K562 (cell line): ENCODE measurements around the gene CACNA1S.

ENCODE experiments used
- C11orf30 ChIP-seq: fragments of 450-650 bp; IDR thresholded peaks from 2 replicates; pipeline ENCODE4 v1.6.1; 2016; ENCODE audit warnings: low read depth, mild to moderate bottlenecking
- NONO ChIP-seq, 2 experiments: fragments of 200-400 bp in 1 of 2; fragments of 450-650 bp in 1 of 2; formaldehyde crosslinking in 1 of 2; IDR thresholded peaks; 2 replicates each; pipeline ENCODE4 v1.6.1; 2017; ENCODE audit warnings: low read depth in 2 of 2, mild to moderate bottlenecking in 2 of 2, moderate library complexity in 2 of 2, low read length in 1 of 2
- PCBP1 ChIP-seq: fragments of 200-400 bp; formaldehyde crosslinking; IDR thresholded peaks from 2 replicates; pipeline ENCODE4 v1.6.1; 2018; ENCODE audit warnings: mild to moderate bottlenecking, low read depth, low read length; ENCODE audit not compliant: poor library complexity, severe bottlenecking
- POLR2A ChIP-seq: fragments of 450-650 bp; conservative IDR thresholded peaks from 2 replicates; pipeline ENCODE4 v1.6.1; 2016
- TCF3 ChIP-seq: sonication (generic); formaldehyde crosslinking; IDR thresholded peaks from 2 replicates; pipeline ENCODE4 v1.4.0; 2020; ENCODE audit warnings: mild to moderate bottlenecking, missing genetic modification reagents
- ZNF174 ChIP-seq: fragments of 250-450 bp; sonication (Bioruptor Pico); IDR thresholded peaks from 2 replicates; pipeline ENCODE4 v1.4.0; 2020; ENCODE audit warnings: mild to moderate bottlenecking
- TF ChIP-seq, protein P1 (sequence below): sonication (generic); formaldehyde crosslinking; IDR thresholded peaks from 2 replicates; pipeline ENCODE4 v1.9.0; 2022; ENCODE audit warnings: mild to moderate bottlenecking, missing genetic modification reagents
- TF ChIP-seq, protein P2 (sequence below), 3 experiments: IDR thresholded peaks in 2 of 3; conservative IDR thresholded peaks in 1 of 3; 2 replicates each; pipeline ENCODE4 v1.5.1; 2011 to 2012; ENCODE audit warnings: low read length in 3 of 3, mild to moderate bottlenecking in 3 of 3, control low read depth in 2 of 3, improper control_type of control experiment in 1 of 3, inconsistent platforms in 1 of 3, low read depth in 1 of 3, mixed read lengths in 1 of 3, moderate library complexity in 1 of 3; ENCODE audit not compliant: insufficient read depth in 2 of 3
- TF ChIP-seq, protein P3 (sequence below): sonication (generic); formaldehyde crosslinking; IDR thresholded peaks from 2 replicates; pipeline ENCODE4 v1.8.1; 2022; ENCODE audit warnings: missing genetic modification reagents
- TF ChIP-seq, protein P4 (sequence below), 2 experiments: fragments of 450-650 bp in 1 of 2; sonication (generic) in 1 of 2; formaldehyde crosslinking in 1 of 2; IDR thresholded peaks in 1 of 2; conservative IDR thresholded peaks in 1 of 2; 2 replicates each; pipeline versions ENCODE4 v1.6.1 to v1.8.1; 2016 to 2023; ENCODE audit warnings: mild to moderate bottlenecking in 2 of 2, moderate library complexity in 2 of 2, inconsistent platforms in 1 of 2, missing genetic modification reagents in 1 of 2
- TF ChIP-seq, protein P5 (sequence below), 2 experiments: fragments of 450-650 bp; formaldehyde crosslinking in 1 of 2; IDR thresholded peaks; 2 replicates each; pipeline versions ENCODE4 v1.4.0 to v1.6.1; 2014 to 2020; ENCODE audit warnings: mild to moderate bottlenecking in 2 of 2, borderline replicate concordance in 1 of 2, low read depth in 1 of 2

DNA sequence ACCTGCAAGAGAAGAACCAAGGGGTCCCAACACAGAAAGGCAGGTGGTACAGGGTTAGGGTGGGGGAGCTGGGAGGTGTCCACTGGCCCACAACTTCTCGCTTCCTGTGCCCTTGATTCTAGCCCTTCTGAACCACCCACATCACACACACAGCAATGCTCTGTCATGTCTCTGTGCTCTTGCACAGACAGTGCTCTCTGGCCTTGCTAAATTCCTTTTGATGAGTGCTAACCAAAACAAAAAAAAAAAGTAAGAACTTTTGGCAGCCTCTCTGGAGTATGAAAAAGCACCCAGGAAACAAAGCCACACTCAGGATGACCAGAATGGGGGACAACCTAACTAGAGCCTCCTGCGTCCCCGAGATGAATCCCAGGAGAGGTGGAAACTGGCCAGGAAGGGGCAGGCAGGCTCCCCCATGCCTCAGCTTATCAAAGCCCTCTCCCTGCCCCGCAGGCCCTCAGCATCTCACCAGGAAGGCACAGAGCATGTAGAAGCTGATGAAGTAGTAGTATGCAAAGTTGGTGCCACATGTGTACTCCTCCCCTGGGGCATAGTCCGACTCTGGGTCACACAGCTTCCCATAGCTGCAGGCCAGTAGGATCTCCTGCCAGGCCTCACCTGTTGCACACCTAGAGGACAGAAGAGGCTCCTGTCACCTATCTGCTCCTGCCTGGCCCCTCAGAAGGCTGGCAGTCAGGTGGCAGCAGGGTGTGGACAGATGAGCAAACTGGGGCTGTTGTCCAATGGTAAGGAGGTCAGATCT lies 61.5 kb downstream of the CACNA1S start:
- TF ChIP-seq TCF3 (no peak), PCBP1 (no peak), POLR2A (no peak), C11orf30 (no peak), NONO (IDR thresholded peaks at IDR 0.05; ENCODE audit: low read depth in 2 of 2, low read length in 1 of 2) (no peak), ZNF174 (CRISPR knock-in tag) (no peak)
- TF ChIP-seq, protein P1, sequence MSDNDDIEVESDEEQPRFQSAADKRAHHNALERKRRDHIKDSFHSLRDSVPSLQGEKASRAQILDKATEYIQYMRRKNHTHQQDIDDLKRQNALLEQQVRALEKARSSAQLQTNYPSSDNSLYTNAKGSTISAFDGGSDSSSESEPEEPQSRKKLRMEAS (CRISPR knock-in tag), result no peak
- TF ChIP-seq, protein P2, sequence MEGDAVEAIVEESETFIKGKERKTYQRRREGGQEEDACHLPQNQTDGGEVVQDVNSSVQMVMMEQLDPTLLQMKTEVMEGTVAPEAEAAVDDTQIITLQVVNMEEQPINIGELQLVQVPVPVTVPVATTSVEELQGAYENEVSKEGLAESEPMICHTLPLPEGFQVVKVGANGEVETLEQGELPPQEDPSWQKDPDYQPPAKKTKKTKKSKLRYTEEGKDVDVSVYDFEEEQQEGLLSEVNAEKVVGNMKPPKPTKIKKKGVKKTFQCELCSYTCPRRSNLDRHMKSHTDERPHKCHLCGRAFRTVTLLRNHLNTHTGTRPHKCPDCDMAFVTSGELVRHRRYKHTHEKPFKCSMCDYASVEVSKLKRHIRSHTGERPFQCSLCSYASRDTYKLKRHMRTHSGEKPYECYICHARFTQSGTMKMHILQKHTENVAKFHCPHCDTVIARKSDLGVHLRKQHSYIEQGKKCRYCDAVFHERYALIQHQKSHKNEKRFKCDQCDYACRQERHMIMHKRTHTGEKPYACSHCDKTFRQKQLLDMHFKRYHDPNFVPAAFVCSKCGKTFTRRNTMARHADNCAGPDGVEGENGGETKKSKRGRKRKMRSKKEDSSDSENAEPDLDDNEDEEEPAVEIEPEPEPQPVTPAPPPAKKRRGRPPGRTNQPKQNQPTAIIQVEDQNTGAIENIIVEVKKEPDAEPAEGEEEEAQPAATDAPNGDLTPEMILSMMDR (IDR thresholded peaks at IDR 0.05 in 2 of 3, conservative IDR thresholded peaks at IDR 0.05 in 1 of 3; ENCODE audit: insufficient read depth in 2 of 3, low read depth in 1 of 3, low read length in 3 of 3), result no peak
- TF ChIP-seq, protein P3, sequence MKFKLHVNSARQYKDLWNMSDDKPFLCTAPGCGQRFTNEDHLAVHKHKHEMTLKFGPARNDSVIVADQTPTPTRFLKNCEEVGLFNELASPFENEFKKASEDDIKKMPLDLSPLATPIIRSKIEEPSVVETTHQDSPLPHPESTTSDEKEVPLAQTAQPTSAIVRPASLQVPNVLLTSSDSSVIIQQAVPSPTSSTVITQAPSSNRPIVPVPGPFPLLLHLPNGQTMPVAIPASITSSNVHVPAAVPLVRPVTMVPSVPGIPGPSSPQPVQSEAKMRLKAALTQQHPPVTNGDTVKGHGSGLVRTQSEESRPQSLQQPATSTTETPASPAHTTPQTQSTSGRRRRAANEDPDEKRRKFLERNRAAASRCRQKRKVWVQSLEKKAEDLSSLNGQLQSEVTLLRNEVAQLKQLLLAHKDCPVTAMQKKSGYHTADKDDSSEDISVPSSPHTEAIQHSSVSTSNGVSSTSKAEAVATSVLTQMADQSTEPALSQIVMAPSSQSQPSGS, result no peak
- TF ChIP-seq, protein P4, sequence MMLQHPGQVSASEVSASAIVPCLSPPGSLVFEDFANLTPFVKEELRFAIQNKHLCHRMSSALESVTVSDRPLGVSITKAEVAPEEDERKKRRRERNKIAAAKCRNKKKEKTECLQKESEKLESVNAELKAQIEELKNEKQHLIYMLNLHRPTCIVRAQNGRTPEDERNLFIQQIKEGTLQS (IDR thresholded peaks at IDR 0.05), result no peak
- TF ChIP-seq, protein P4 (CRISPR knock-in tag; conservative IDR thresholded peaks at IDR 0.05), result no peak
- TF ChIP-seq, protein P5, sequence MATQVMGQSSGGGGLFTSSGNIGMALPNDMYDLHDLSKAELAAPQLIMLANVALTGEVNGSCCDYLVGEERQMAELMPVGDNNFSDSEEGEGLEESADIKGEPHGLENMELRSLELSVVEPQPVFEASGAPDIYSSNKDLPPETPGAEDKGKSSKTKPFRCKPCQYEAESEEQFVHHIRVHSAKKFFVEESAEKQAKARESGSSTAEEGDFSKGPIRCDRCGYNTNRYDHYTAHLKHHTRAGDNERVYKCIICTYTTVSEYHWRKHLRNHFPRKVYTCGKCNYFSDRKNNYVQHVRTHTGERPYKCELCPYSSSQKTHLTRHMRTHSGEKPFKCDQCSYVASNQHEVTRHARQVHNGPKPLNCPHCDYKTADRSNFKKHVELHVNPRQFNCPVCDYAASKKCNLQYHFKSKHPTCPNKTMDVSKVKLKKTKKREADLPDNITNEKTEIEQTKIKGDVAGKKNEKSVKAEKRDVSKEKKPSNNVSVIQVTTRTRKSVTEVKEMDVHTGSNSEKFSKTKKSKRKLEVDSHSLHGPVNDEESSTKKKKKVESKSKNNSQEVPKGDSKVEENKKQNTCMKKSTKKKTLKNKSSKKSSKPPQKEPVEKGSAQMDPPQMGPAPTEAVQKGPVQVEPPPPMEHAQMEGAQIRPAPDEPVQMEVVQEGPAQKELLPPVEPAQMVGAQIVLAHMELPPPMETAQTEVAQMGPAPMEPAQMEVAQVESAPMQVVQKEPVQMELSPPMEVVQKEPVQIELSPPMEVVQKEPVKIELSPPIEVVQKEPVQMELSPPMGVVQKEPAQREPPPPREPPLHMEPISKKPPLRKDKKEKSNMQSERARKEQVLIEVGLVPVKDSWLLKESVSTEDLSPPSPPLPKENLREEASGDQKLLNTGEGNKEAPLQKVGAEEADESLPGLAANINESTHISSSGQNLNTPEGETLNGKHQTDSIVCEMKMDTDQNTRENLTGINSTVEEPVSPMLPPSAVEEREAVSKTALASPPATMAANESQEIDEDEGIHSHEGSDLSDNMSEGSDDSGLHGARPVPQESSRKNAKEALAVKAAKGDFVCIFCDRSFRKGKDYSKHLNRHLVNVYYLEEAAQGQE (IDR thresholded peaks at IDR 0.05; ENCODE audit: borderline replicate concordance), result no peak
- TF ChIP-seq, protein P5 (CRISPR knock-in tag; IDR thresholded peaks at IDR 0.05; ENCODE audit: low read depth), result no peak
